GM19239 (cell line): ENCODE data around the gene MACROD1.
"Not testable (repeated sequence)": the region's sequence is repeated elsewhere in the genome, so short reads cannot be mapped to it uniquely, and the experiment has no call there.

Experiments used
- DNase-seq: peaks from one replicate; pipeline ENCODE4 v3.0.0; 2011; ENCODE audit warnings: low spot score; ENCODE audit not compliant: insufficient read length
- FAIRE-seq: peaks from 2 replicates; lab custom pipeline; 2011; peaks lifted over from hg19 to GRCh38; lab: Jason Lieb, UNC

Gene MACROD1

GRCh38 chr11:63991558-63991957, 174.4 kb downstream of the MACROD1 start:
- no peak for FAIRE-seq
- DNase-seq = no peak

GRCh38 chr11:63986932-63987513, 178.9 kb downstream of the MACROD1 start:
- DNase-seq = no peak
- no peak for FAIRE-seq

- FAIRE-seq = peak; percentile 94
These were observed 179.6 kb downstream of the MACROD1 start, which contains the start of gene OTUB1 for GRCh38 chr11:63986156-63986931. Gene OTUB1, plus strand, starts transcription at chr11:63986438. Its CDS starts 19 bp downstream, at chr11:63986457.

GRCh38 chr11:63985812-63986155, 180.1 kb downstream of the MACROD1 start:
- FAIRE-seq = peak; percentile 35
- no peak for DNase-seq

More at GRCh38 chr11:63986156-63986931, 179.6 kb downstream of the MACROD1 start, which contains the start of gene OTUB1:
- peak; percentile 98 for DNase-seq

GRCh38 chr11:63979426-63979825, 186.5 kb downstream of the MACROD1 start:
- DNase-seq = no peak
- no peak for FAIRE-seq

- DNase-seq (no peak), FAIRE-seq (no peak)
These were observed 187.2 kb downstream of the MACROD1 start for GRCh38 chr11:63978551-63979239.

- peak; percentile 95 for DNase-seq
- peak; percentile 98 for FAIRE-seq
These were observed 191.4 kb downstream of the MACROD1 start, which contains the start of gene COX8A for GRCh38 chr11:63974259-63975143. Gene COX8A, plus strand, starts transcription at chr11:63974620. Its CDS starts 61 bp downstream, at chr11:63974681.

GRCh38 chr11:63973912-63974258, 192.0 kb downstream of the MACROD1 start:
- not testable (repeated sequence) for FAIRE-seq, DNase-seq

GRCh38 chr11:63970902-63971301, 195.0 kb downstream of the MACROD1 start:
- DNase-seq = no peak
- FAIRE-seq = no peak

GRCh38 chr11:63969461-63969860, 196.5 kb downstream of the MACROD1 start:
- DNase-seq (no peak), FAIRE-seq (no peak)

- no peak for FAIRE-seq
- no peak for DNase-seq
These were observed 199.5 kb downstream of the MACROD1 start for GRCh38 chr11:63966444-63966843.

- not testable (repeated sequence) for DNase-seq, FAIRE-seq
These were observed 202.0 kb downstream of the MACROD1 start for GRCh38 chr11:63963895-63964294.

- DNase-seq = no peak
These were observed 204.1 kb downstream of the MACROD1 start for GRCh38 chr11:63961608-63962412.

GRCh38 chr11:63958008-63958407, 207.9 kb downstream of the MACROD1 start:
- FAIRE-seq = no peak
- no peak for DNase-seq

More at GRCh38 chr11:63961608-63962412, 204.1 kb downstream of the MACROD1 start:
- FAIRE-seq = no peak

GRCh38 chr11:63952570-63952969, 213.3 kb downstream of the MACROD1 start:
- FAIRE-seq (no peak), DNase-seq (no peak)

- DNase-seq (peak; percentile 51), FAIRE-seq (peak; percentile 54)
These were observed 214.0 kb downstream of the MACROD1 start for GRCh38 chr11:63951779-63952536.
